Measurements from ENCODE around the gene PANK4. TPM values are rescaled to one million over a fixed set of nuclear protein-coding genes. Genes with fewer than 3 reads are reported as not detected.

The PANK4 gene
- total RNA-seq, result 39.4 TPM

DNA sequence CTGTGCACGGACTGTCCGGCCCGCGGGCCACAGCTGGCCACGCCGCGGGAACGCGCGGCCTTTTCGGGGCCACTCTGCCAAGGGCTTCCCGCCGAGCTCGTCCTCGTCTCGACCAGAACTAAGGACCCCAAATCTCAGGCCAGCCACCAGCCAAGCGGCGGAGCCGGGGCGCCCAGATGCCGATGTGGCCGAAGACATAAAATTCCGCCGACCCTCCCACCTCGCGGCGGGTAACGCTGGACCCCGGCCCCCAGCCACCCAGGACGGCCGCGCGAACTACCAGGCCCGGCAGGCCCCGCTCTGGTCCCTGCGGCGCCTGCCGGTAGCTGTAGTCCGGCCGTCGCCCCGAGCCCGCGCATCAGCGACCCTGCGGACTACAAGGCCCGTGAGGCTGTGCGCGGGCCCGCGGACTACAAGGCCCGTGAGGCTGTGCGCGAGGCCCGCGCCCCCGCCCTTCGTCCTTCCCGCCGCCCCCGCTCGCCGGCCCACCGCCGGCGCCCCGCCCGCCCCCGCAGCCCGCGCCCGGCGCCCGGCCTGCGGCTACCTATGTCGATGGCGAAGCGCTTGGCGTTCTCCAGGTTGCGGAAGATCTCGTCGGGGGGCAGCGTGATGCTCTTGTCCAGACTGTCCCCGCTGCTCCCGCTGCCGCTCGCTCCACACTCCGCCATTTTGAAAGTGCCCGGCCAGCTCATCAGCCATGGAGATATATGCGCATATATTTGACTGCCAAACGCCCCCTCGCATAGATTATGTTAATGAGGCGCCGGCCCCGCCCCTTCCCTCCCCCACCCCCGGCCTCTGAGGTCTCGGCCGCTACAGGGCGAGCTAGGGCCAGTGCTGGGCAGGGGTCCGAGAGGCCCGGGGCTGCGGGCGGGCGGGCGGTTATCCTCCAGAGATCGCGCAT lies at the start of gene PANK4:
PANK4 (minus strand) TSS at position 677 of the 904 bp plus-strand sequence; CDS start at position 668, 9 bp downstream.

DNA sequence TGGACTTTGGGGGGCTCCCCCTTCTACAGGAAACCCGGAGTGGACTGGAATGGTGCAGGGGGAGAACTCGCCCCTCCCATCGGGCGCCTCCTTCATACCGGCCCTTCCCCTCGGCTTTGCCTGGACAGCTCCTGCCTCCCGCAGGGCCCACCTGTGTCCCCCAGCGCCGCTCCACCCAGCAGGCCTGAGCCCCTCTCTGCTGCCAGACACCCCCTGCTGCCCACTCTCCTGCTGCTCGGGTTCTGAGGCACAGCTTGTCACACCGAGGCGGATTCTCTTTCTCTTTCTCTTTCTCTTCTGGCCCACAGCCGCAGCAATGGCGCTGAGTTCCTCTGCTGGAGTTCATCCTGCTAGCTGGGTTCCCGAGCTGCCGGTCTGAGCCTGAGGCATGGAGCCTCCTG lies 29.9 kb upstream of the PANK4 start, which contains the start of gene TNFRSF14:
TNFRSF14 (plus strand) TSS at position 95 of the 401 bp plus-strand sequence; CDS start at position 389, 294 bp downstream.

DNA sequence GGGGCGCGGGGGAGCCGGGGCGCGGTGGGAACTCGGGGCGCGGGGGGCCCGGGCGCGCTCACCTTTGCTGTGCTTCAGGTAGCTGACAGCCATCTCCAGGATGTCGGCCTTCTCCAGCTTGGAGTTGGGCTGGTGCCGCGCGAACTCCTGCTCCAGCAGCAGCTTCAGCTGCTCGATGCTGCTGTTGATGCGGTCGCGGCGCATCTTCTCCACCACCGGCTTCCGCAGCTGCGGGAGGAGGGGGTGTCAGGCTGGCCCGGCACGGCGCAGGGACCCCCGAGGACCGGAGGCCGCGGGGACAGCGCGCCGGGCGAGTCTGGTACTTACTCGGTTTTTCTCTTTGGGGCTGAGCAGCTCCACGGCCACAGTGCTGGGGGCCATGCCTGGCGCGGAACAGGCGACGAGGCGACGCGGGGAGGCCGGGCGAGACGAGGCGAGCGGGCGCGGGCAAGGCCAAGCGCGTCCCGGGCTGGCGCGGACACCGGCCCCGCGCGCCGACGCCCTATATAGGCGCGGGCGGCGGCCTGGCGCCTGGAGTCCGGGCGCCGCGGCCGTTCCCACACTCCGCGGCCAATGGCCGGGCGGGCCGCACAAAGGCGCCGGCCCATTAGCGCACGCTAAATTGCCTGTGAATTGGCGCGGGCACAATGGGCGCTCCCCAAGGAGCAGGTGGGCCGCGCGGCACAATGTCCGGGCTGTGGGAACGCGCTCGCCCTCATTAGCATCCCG lies 3.6 kb upstream of the PANK4 start, which contains the start of gene HES5:
HES5 (minus strand) TSS at position 480 of the 729 bp plus-strand sequence; CDS start at position 381, 99 bp downstream.

DNA sequence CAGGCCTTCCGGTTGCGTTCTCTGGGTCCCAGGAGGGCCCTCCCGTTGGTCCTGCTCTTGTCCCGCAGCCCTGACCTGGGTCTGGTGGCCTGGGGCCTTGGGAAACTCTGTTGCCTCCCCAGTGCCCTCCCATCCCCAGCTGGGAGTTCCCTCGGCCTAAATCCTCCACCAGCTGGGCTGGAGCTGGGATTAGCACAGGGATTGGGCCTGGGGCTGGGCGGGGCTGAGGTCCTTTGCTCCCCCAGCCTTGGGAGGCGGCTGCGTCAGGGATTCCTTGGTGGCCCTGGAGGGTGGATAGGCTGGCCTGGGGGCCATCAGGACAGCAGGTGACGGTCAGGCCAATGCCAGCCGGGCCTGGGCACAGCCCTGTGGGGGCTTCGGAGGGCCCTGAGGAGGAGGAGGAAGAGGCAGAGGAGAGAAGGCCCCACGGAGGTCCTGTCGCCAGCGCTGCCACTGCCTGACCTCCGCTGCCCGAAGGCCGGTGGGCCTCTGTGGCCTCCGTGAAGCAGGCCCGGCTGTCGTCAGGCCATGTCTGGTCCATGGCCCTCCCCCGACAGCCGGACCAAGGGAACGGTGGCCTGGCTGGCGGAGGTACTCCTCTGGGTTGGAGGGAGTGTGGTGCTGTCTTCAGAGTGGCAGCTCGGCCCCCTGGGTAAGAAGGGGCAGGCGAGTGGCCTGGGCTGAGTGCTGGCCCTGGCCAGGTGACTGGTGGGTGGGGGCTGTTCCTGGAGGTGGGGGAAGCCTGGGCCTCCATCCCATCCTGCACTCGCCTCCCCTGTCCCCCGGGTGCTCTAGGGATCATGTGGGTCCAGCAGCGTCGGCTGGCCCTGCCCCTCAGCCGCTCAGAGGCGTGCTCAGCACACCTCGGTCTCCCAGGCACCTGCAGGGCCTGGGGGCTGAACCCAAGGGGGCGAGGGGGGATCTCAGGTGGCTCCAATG lies 50.1 kb downstream of the PANK4 start, which contains the start of gene PLCH2:
PLCH2 (plus strand) TSS at position 229 of the 939 bp plus-strand sequence; CDS start at position 529, 300 bp downstream.

Other genes starting within 250 kb of the PANK4 start
- 15.7 TPM for gene MORN1, start 135.0 kb downstream of the PANK4 start, total RNA-seq
- gene RER1, start 134.8 kb downstream of the PANK4 start, total RNA-seq, result 41.3 TPM
- 21.0 TPM for gene PEX10, start 114.0 kb downstream of the PANK4 start, total RNA-seq
- 16.1 TPM for gene PLCH2, start 50.3 kb downstream of the PANK4 start, total RNA-seq
- gene HES5, start 3.7 kb upstream of the PANK4 start, total RNA-seq, result 156 TPM
- 2.8 TPM for gene TNFRSF14, start 29.8 kb upstream of the PANK4 start, total RNA-seq
- gene PRXL2B, start 60.2 kb upstream of the PANK4 start, total RNA-seq, result 30.2 TPM
- gene MMEL1, start 106.4 kb upstream of the PANK4 start, total RNA-seq, result 4.6 TPM